Measurements from ENCODE around the gene LRRC10.
"Not testable (repeated sequence)": the region's sequence is repeated elsewhere in the genome, so short reads cannot be mapped to it uniquely, and the experiment has no call there.

The LRRC10 gene

DNA sequence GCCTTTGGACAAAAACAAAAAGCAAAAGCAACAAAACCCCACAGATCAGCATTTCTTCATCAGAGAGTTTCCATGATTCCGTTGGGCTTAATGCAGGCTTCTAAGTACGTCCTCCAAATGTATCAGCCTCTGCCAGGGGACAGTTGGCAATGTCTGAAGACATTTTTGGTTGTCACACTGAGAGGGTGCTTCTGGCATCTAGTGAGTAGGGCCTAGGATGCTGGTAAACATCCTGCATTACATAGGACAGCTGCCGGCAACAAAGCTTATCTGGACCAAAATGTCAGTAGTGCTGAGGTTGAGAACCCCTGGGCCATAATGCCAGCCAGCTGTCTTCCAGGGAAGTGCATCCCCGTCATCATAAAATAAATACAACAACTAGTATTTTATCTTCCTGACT lies 9.4 kb upstream of the LRRC10 start:
- no peak for DNase-seq

- no peak for DNase-seq
Measured at GRCh38 chr12:69619050-69619449, 8.3 kb upstream of the LRRC10 start.

- DNase-seq, result no peak
Measured at GRCh38 chr12:69616025-69616424, 5.3 kb upstream of the LRRC10 start.

DNA sequence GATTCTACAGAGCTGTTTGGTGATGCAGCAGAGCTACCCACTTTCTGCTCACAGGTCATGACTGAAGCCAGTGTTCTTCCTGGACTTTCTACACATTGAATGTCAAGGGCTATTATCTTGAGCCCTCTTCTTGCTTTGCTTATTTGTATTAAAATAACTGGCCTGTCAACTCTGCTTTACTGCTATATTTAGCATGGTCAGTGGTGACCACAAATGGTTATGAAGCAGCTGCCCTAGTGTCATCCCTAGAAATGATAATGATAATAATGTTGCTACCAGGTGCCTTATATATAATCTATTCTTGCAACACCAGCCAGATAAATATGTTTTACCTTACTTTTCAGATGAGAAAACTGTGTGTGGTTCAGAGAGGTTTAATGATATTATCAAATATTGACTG lies 2.6 kb upstream of the LRRC10 start:
- DNase-seq, result no peak

DNA sequence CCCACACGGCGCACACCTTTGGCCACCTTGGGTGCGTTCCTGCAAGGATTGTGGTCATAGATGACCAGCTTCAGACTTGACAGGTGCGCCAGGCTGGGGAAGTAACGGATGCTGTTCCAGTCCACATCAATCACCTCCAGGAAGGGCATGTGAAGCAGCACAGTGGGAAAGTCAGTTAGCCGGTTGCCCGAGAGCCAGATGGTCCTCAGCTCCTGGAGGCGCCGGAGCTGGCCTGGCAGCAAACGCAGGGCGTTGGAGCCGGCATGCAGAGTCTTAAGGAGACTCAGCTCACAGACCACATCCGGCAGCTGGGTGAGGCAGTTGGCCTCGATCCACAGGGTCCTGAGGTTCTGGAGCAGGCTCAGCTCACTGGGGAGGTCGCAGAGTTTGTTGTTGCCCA lies 581 bp downstream of the LRRC10 start:
- DNase-seq, result no peak

DNA sequence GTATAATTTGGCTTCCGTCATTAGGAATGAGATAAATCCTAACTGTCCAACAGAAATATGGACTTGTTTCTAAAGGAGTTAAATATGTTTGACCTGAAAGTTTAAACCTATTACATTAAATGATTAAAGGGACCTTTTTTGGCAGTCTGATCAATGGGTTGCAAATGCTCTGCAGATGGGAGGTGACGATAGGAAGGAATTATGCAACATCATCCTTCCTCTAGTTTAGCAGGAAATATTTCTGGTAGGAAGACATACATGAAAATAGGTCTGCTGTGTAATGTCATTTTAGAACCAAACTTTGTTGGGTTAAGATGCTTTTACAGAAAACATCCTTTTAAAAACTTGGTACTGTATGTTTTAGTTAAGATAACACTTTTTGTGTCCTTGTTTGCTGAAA lies 2.6 kb downstream of the LRRC10 start:
- DNase-seq, result no peak

- not testable (repeated sequence) for DNase-seq
Measured at GRCh38 chr12:69604275-69604674, 6.4 kb downstream of the LRRC10 start.

GRCh38 chr12:69603556-69603955 lies 7.2 kb downstream of the LRRC10 start:
- DNase-seq, result not testable (repeated sequence)

GRCh38 chr12:69602954-69603353 lies 7.8 kb downstream of the LRRC10 start:
- DNase-seq, result no peak

- DNase-seq, result no peak
Measured at GRCh38 chr12:69601962-69602685, 8.6 kb downstream of the LRRC10 start.

GRCh38 chr12:69600804-69601203 lies 9.9 kb downstream of the LRRC10 start:
- DNase-seq, result no peak

DNA sequence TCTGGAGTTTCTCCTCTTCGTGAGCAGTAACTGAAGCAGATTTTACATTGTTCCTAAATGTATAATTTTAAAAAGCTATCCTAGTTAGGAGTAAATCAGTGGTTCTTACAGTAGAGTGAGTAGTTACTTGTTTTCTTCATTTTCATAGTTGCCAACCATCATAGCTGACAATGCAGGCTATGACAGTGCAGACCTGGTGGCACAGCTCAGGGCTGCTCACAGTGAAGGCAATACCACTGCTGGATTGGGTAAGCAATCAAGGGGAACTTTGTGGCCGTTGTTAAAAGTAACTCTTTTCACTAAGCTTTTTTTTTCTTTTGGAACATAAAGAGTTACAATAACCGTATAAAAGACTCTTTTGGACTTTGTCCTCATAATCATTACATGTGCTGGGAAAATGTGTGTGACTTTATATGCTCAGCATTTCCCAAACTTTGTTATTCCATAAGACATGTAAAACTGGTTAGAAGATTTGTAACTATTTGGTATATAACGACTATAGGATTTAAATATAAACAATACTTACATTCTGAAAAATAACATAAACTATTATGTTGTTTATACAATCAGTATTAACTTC lies 12.4 kb downstream of the LRRC10 start:
- DNase-seq, result no peak

- DNase-seq, result no peak
Measured at GRCh38 chr12:69595689-69596088, 15.0 kb downstream of the LRRC10 start.

DNA sequence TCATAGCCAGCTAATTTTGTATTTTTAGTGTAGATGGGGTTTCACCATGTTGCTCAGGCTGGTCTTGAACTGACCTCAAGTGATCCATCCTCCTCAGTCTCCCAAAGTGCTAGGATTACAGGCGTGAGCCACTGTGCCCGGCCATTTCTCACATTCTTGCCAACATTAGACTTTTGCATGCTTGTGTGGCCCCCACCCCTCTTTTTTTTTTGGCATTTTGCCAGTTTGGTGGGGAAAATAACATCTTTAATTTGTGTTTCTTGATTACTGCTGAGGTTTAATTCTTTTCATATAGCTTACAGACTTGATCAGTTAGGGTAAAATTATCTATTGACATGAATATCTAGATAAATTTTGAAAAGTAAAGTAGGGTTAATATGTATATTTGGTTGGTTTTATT lies 21.6 kb downstream of the LRRC10 start:
- DNase-seq, result no peak

GRCh38 chr12:69588527-69588926 lies 22.2 kb downstream of the LRRC10 start:
- DNase-seq, result no peak

DNA sequence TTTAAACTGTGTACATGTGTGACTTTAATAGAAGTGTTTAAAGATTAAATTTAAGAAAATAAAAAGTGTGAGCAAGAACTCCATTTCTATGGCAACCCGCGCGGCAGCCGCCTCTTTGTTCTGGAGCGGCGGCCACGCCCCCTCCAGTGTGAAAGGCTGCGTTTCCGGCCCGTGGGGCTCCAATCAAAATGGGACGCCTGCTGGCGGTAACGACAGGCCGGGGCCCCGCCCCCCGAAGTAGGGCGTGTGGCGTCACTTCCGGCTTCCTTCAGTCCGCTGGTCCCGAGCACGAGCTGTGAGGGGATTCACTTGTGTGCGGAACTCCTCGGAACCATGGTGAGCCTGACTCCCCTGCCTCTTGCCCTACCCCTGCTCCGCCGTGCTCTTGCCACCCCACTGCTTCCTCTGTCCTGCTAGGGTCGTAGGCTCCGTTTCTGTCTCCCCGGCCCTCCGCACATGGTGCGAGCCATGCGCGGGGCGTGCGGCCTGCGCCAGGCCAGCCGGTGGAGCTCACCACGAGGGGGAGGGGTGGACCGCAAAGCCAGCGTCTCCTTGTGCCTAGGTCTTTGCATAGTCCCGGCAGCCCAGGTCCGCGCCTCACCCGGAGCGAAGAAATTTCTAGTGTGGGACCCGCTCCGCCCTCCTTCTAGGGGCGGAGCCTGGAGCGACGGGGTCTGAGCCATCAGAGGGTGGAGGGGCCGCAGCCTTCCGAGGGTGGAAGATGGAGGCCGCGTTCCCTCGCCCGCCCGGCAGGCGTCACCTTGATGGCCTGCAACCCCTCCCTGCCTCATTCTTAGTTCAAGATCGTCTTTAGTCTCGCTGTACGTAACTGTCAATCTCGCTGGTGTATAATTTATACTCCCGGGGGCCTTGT lies 25.3 kb downstream of the LRRC10 start, which contains the start of gene CCT2:
TSS of gene CCT2 (plus strand) at position 271 of the 874 bp plus-strand sequence. CDS start at position 334, 63 bp downstream.
- DNase-seq, result peak; percentile 68 to 99 (median 92)

DNA sequence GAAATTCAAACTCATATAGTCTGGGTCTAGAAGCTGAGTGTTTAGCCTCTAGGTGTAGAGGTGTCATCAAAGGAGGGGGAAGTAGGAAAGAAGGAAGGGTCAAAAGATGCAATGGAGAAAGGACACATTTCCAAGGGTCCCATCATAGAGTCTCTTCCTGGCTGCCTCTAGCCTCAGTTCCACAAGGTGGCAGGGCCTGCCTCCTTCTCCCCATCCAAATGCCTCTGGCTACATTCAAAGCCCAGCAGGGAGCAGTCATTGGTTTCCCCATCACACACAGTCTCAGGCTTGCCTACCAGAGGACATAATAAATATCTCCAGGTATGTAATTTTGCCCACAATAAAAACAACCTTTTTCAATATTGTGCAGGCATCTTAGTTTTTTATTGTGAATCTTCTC lies 27.5 kb downstream of the LRRC10 start:
- DNase-seq, result no peak

DNA sequence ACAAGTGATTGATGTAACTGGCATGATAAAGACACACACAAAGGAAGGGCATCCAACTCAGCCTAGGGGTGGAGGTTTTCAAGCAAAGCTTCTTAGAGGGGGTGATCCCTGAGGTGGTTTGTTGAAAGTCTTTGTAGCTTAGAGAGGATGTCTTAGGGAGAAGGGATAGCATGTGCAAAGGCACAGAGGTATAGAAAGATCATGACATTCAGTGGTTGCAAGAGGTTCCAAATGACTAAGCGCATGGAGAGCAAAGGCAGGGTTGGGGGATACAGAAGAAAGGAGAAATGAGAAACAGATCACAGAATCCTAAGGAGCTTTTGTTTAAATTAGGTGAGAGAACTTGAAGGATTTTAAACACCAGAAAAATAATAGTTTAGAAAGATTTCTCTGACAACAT lies 30.6 kb downstream of the LRRC10 start:
- no peak for DNase-seq

DNA sequence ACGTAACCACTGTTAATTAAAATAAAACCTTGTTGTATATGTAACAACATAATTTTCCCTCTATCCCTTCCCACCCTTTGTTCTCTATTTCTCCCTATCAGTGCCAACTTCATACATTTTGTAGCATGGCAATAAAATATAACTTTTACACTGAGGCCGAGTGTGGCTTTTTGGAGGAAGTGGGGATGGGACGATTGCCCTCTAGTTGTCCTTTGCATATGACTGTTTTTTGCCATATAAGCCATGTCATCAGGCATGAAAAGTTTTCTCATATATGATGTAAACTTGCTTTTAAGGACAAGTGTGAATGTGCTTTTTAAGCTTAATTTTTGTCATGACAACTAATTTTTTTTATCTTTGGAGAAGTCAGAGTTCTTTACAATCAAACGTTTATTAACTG lies 31.7 kb downstream of the LRRC10 start:
- no peak for DNase-seq

GRCh38 chr12:69578283-69578682 lies 32.4 kb downstream of the LRRC10 start:
- no peak for DNase-seq

- no peak for DNase-seq
Measured at GRCh38 chr12:69575346-69575745, 35.4 kb downstream of the LRRC10 start.

Measured in nucleus accumbens (tissue), 56 donors.